Chondrocyte (in vitro differentiated cells): ENCODE measurements around the gene SPHK1. TPM values are rescaled to one million over a fixed set of nuclear protein-coding genes. Genes with fewer than 3 reads are reported as not detected.

Source experiments
- DNase-seq: peaks from one replicate; pipeline ENCODE4 v3.0.0; 2021; ENCODE audit warnings: mixed read lengths, low spot score
- H3K27ac Mint-ChIP-seq: one replicate; pipeline ENCODE4 v1.8.0; 2021; ENCODE audit warnings: mild to moderate bottlenecking, moderate library complexity, mixed read lengths; ENCODE audit not compliant: unreplicated experiment
- H3K27me3 Mint-ChIP-seq: 2 replicates; pipeline ENCODE4 v1.8.0; 2021; ENCODE audit warnings: low read depth, mixed read lengths
- H3K36me3 Mint-ChIP-seq: 2 replicates; pipeline ENCODE4 v1.8.0; 2021; ENCODE audit warnings: low read depth, mixed read lengths
- H3K4me1 Mint-ChIP-seq: 2 replicates; pipeline ENCODE4 v1.8.0; 2021; ENCODE audit warnings: low read depth, mild to moderate bottlenecking, mixed read lengths
- H3K4me3 Mint-ChIP-seq: one replicate; pipeline ENCODE4 v1.8.0; 2021; ENCODE audit warnings: mild to moderate bottlenecking, moderate library complexity, mixed read lengths; ENCODE audit not compliant: unreplicated experiment
- H3K9me3 Mint-ChIP-seq: 2 replicates; pipeline ENCODE4 v1.8.0; 2021; ENCODE audit warnings: low read depth, mixed read lengths
- total RNA-seq: library from RNA; stranded (reverse); gene quantifications from 3 replicates; pipeline ENCODE4 v1.2.1, GENCODE V29; 2021
- TF ChIP-seq, protein P1 (sequence below): fragments of 200-600 bp; sonication (generic); IDR thresholded peaks from 2 replicates; pipeline ENCODE4 v1.5.0; 2021; ENCODE audit warnings: antibody characterized with exemption, mild to moderate bottlenecking, moderate library complexity

The SPHK1 gene
- total RNA-seq, 1 donor from 2014 or later = 12.8 TPM

DNA sequence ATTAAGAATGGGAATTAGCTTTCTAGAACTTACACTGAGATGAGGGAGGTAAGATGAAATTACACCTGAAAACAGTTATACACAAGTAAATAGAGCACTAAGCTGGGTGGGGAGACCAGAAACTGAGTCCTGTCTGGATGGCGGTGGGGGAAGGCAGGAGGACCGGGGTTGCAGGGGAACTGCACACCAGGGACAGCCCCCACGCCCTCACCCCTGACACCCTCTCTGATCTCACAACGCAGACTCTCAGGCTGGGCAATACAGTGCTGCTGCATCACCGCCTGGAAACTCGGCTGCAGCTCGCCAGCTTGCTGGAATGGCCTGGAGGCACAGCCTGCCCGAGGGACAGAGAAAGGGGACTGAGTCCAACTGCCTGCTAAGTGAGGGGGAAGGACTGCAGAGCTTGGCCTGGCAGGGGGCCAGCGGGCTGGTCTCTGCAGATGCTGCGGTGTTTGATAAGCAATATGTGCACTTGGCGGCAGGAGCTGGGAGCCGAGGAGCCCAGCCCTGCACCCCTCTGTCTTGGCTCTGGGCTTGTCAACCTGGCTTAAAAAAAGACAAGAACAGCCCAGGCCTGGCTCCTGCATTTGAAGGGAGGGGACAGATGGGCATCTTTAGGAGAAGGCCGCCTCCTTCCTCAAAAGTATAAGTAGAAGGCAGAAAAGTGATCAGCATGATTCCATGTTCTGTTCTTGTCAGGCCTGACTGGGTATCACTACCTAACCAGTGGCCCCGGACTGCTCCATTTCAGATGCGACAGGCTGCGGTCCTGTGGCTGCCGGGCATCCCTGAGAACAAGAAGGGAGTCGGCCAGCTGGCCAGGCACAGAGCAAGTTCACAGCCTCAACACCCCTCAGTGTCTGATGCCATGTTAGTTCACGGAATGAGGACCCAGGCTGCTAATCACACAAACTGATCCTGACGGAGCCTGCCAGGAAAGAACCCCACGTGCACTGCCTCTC, 30.2 kb downstream of the SPHK1 start:
- H3K4me1 Mint-ChIP-seq = peaks cover 25% of the 10 kb centered on the region
- H3K9me3 Mint-ChIP-seq = no peaks in the 10 kb centered on the region
- DNase-seq = no peak
- H3K27ac Mint-ChIP-seq = peak overlapping the region; percentile 36
- no peaks in the 10 kb centered on the region for H3K36me3 Mint-ChIP-seq
- TF ChIP-seq, protein P1, sequence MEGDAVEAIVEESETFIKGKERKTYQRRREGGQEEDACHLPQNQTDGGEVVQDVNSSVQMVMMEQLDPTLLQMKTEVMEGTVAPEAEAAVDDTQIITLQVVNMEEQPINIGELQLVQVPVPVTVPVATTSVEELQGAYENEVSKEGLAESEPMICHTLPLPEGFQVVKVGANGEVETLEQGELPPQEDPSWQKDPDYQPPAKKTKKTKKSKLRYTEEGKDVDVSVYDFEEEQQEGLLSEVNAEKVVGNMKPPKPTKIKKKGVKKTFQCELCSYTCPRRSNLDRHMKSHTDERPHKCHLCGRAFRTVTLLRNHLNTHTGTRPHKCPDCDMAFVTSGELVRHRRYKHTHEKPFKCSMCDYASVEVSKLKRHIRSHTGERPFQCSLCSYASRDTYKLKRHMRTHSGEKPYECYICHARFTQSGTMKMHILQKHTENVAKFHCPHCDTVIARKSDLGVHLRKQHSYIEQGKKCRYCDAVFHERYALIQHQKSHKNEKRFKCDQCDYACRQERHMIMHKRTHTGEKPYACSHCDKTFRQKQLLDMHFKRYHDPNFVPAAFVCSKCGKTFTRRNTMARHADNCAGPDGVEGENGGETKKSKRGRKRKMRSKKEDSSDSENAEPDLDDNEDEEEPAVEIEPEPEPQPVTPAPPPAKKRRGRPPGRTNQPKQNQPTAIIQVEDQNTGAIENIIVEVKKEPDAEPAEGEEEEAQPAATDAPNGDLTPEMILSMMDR = no peak
- H3K27me3 Mint-ChIP-seq = no peaks in the 10 kb centered on the region
- no peak overlapping the region for H3K4me3 Mint-ChIP-seq

DNA sequence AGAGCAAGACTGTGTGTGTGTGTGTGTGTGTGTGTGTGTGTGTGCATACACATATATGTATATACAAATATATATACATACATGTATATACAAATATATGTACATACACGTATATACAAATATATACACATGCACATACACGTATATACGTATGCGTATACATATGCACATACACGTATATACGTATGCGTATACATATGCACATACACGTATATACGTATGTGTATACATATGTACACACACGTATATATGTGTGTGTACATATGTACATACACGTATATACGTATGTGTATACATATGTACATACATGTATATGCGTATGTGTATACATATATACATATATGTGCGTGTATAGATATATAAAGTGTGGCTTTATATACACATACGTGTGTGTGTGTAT, 31.4 kb downstream of the SPHK1 start:
- no peak overlapping the region for H3K27ac Mint-ChIP-seq
- no peak overlapping the region for H3K4me3 Mint-ChIP-seq
- H3K36me3 Mint-ChIP-seq = no peaks in the 10 kb centered on the region
- TF ChIP-seq, protein P1 = no peak
- peaks cover 37% of the 10 kb centered on the region for H3K4me1 Mint-ChIP-seq
- DNase-seq = no peak
- H3K27me3 Mint-ChIP-seq = no peaks in the 10 kb centered on the region
- H3K9me3 Mint-ChIP-seq = no peaks in the 10 kb centered on the region

- Mint-ChIP-seq H3K9me3 (no peaks in the 10 kb centered on the region), H3K27me3 (no peaks in the 10 kb centered on the region), H3K27ac (no peak overlapping the region), H3K36me3 (no peaks in the 10 kb centered on the region), H3K4me3 (no peak overlapping the region), H3K4me1 (peaks cover 44% of the 10 kb centered on the region)
- no peak for DNase-seq
- TF ChIP-seq, protein P1 = no peak
Observed at GRCh38 chr17:76416457-76416856, 32.0 kb downstream of the SPHK1 start.

DNA sequence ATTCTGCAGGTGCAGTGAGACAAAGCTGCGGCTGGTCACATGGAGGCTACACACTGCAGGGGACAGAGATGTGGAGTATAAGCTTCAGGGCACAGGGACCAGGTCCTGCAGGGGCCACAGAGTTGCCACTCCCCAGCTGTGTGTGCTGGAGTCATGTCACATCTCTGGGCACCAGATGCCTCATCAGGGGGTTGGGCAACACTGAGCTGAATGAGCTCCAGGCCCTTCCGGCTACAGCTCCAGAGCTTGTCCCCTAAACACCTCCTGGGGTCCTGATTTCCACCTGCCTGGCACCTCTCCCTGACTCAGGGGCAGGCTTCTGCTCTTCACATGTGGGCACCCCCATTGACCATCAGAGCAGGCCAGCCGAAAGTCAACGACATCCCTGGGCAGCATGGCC, 32.5 kb downstream of the SPHK1 start:
- H3K9me3 Mint-ChIP-seq = no peaks in the 10 kb centered on the region
- no peak for DNase-seq
- TF ChIP-seq, protein P1 = no peak
- H3K36me3 Mint-ChIP-seq = no peaks in the 10 kb centered on the region
- H3K4me1 Mint-ChIP-seq = peaks cover 48% of the 10 kb centered on the region
- no peaks in the 10 kb centered on the region for H3K27me3 Mint-ChIP-seq
- no peak overlapping the region for H3K27ac Mint-ChIP-seq
- H3K4me3 Mint-ChIP-seq = no peak overlapping the region

GRCh38 chr17:76417499-76418143, 33.2 kb downstream of the SPHK1 start:
- no peak overlapping the region for H3K27ac Mint-ChIP-seq
- no peaks in the 10 kb centered on the region for H3K36me3 Mint-ChIP-seq
- no peaks in the 10 kb centered on the region for H3K27me3 Mint-ChIP-seq

More at GRCh38 chr17:76417499-76418143, 33.2 kb downstream of the SPHK1 start:
- Mint-ChIP-seq H3K4me1 (peaks cover 52% of the 10 kb centered on the region), H3K9me3 (no peaks in the 10 kb centered on the region), H3K4me3 (no peak overlapping the region)
- TF ChIP-seq, protein P1 = no peak
- no peak for DNase-seq
